T-cell (primary cell): ENCODE data around the gene CTRL. TPM values are rescaled to one million over a fixed set of nuclear protein-coding genes. Genes with fewer than 3 reads are reported as not detected.
A peak's percentile ranks its signal among the peaks of the same experiment; 100 is the strongest.

Source experiments
- ATAC-seq, 4 experiments: fragments of 200-7000 bp in 3 of 4; fragments of 150-1000 bp in 1 of 4; cut with Tn5 transposase; replicated peaks in 1 of 4; 1 replicate in 3 of 4; 2 replicates in 1 of 4; pipeline ENCODE4 v1.10.0; 2021; ENCODE audit warnings: moderate library complexity in 3 of 4, mild to moderate bottlenecking in 2 of 4, moderate number of reproducible peaks in 1 of 4
- CTCF ChIA-PET, 2 donors: fragments of 300-600 bp; sonication (Branson Sonifier 250); formaldehyde crosslinking; loops; one replicate each; lab custom pipeline; 2022; ENCODE audit warnings: antibody characterized with exemption in 2 of 2; lab: Charles Lee
- POLR2A ChIA-PET, 2 donors: fragments of 300-600 bp; sonication (Branson Sonifier 250); formaldehyde crosslinking; loops; one replicate each; lab custom pipeline; 2022; ENCODE audit warnings: antibody characterized with exemption in 2 of 2; lab: Charles Lee
- DNase-seq, 35 experiments: peaks; one replicate each; pipeline versions ENCODE4 v3.0.0 to v3.0.0-alpha.2; 2013 to 2023
- H3K27ac ChIP-seq: one replicate; pipeline ENCODE4 v1.5.1; 2013; ENCODE audit warnings: low read length
- H3K27me3 ChIP-seq, 2 experiments: replicated peaks in 1 of 2; 1 replicate in 1 of 2; 2 replicates in 1 of 2; pipeline versions ENCODE4 v1.6.1 to v1.7.0; 2013; ENCODE audit warnings: low read length in 1 of 2, mixed read lengths in 1 of 2; ENCODE audit not compliant: control insufficient read depth in 2 of 2, insufficient read depth in 2 of 2; ENCODE audit errors: extremely low read depth in 1 of 2
- H3K36me3 ChIP-seq, 2 donors: 1 replicate in 1 of 2; 2 replicates in 1 of 2; pipeline versions ENCODE4 v1.6.1 to v1.7.0; 2013; ENCODE audit warnings: low read length in 1 of 2; ENCODE audit not compliant: control insufficient read depth in 2 of 2, insufficient read depth in 1 of 2; ENCODE audit errors: extremely low read depth in 1 of 2
- H3K4me1 ChIP-seq, 2 experiments: 1 replicate in 1 of 2; 2 replicates in 1 of 2; pipeline versions ENCODE4 v1.6.1 to v1.7.0; 2013; ENCODE audit warnings: low read length in 2 of 2, mixed read lengths in 1 of 2; ENCODE audit not compliant: insufficient read depth in 2 of 2, control insufficient read depth in 1 of 2; ENCODE audit errors: extremely low read depth in 1 of 2
- H3K4me3 ChIP-seq, 2 donors: 1 replicate in 1 of 2; 2 replicates in 1 of 2; pipeline versions ENCODE4 v1.5.1 to v1.7.0; 2013; ENCODE audit warnings: mild to moderate bottlenecking in 2 of 2, low read length in 1 of 2, moderate library complexity in 1 of 2; ENCODE audit not compliant: control insufficient read depth in 1 of 2; ENCODE audit errors: extremely low read depth in 1 of 2
- H3K9me3 ChIP-seq: 2 replicates; pipeline ENCODE4 v1.7.0; 2013
- H3K27ac Mint-ChIP-seq, 2 donors: one replicate each; pipeline ENCODE4 v1.8.0; 2020 to 2021; ENCODE audit warnings: mild to moderate bottlenecking in 2 of 2, mixed read lengths in 2 of 2
- H3K27me3 Mint-ChIP-seq, 2 donors: one replicate each; pipeline ENCODE4 v1.8.0; 2021 to 2022; ENCODE audit warnings: mixed read lengths in 2 of 2
- H3K36me3 Mint-ChIP-seq: one replicate; pipeline ENCODE4 v1.8.0; 2021; ENCODE audit warnings: mixed read lengths
- H3K4me1 Mint-ChIP-seq, 3 donors: one replicate each; pipeline ENCODE4 v1.8.0; 2020 to 2022; ENCODE audit warnings: mixed read lengths in 3 of 3, mild to moderate bottlenecking in 1 of 3
- H3K4me3 Mint-ChIP-seq, 3 donors: one replicate each; pipeline ENCODE4 v1.8.0; 2020 to 2022; ENCODE audit warnings: mild to moderate bottlenecking in 3 of 3, mixed read lengths in 3 of 3, moderate library complexity in 3 of 3
- H3K9me3 Mint-ChIP-seq, 3 donors: one replicate each; pipeline ENCODE4 v1.8.0; 2020 to 2022; ENCODE audit warnings: mixed read lengths in 3 of 3
- WGBS: methylation state at CpG from one replicate; pipeline ENCODE4 v1.1.5; 2013; ENCODE audit warnings: missing lambda C conversion rate; ENCODE audit not compliant: insufficient coverage; 5-methylcytosine and 5-hydroxymethylcytosine counted together
- total RNA-seq, 35 experiments: library from RNA in 6 of 35; stranded (reverse) in 6 of 35; fragments of 120-200 nt in 1 of 35; gene quantifications; one replicate each; pipeline versions ENCODE4 v1.2.1 to v1.2.4 and lab custom pipeline; 2013 to 2026

Gene CTRL
- total RNA-seq, 5 donors from 2014 or later (not counting 1 experiment from before 2014, with no cell fraction given) = 9.4 to 14.2 (median 13.2) TPM

DNA sequence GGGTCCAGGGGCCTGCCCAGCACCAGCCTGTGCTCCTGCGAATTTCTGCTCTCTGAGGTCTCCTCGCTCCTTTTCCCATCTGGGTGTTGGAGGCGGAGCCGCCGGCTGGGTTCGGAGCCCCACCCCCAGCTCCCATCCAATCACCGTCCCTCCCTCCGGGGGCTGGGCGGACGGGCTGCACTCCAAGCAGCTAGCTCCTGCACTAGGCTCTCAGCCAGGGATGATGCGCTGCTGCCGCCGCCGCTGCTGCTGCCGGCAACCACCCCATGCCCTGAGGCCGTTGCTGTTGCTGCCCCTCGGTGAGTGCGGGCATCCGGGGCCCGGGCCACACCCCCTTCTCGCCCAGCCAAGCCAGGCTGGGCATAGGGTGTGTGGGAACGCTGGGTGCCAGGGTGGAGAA lies 47.0 kb downstream of the CTRL start, which contains the start of gene NRN1L:
NRN1L (plus strand) TSS at position 202 of the 400 bp plus-strand sequence; CDS start at position 221, 19 bp downstream.
- 96% methylated on average over 15 of the region's 22 CpGs for WGBS
- H3K36me3 Mint-ChIP-seq = peaks cover 31% of the 10 kb centered on the region
- H3K9me3 Mint-ChIP-seq = no peaks in the 10 kb centered on the region
- H3K4me3 Mint-ChIP-seq = no peak within 1 kb of the TSS
- Histone ChIP-seq H3K27ac (no peak within 1 kb of the TSS), H3K36me3 (peaks cover 21 to 61% of the 10 kb centered on the region in 2 donors), H3K9me3 (no peaks in the 10 kb centered on the region), H3K4me1 (no peaks in the 10 kb centered on the region), H3K4me3 (no peak within 1 kb of the TSS), H3K27me3 (no peaks in the 10 kb centered on the region)
- no peak within 1 kb of the TSS for H3K27ac Mint-ChIP-seq
- no peaks in the 10 kb centered on the region for H3K27me3 Mint-ChIP-seq
- ChIA-PET CTCF (interaction anchor here in 1 of 2 donors (1.8 kb wide), 1 partner anchor 156 kb away, joined by 8 read pairs; no protein-coding TSS in a partner anchor), POLR2A (no interaction called here)
- H3K4me1 Mint-ChIP-seq = peaks cover 0 to 7% (median 0%) of the 10 kb centered on the region in 3 donors
- DNase-seq = no peak
- ATAC-seq = no peak

DNA sequence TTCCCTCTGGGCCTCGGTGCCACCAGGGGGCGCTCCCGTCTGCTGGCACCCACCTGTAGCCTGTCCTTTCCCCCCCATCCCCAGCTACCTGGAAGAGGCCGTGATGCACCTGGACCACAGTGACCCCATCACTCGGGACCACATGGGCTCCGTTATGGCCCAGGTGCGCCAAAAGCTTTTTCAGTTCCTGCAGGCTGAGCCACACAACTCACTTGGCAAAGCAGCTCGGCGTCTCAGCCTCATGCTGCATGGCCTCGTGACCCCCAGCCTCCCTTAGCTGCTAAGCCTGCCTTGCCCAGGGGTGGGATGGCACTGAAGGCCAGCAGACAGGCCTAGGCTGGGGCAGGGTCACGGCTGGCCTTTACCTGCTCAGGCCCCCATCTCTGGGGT lies 47.8 kb downstream of the CTRL start:
- H3K4me1 ChIP-seq = no peaks in the 10 kb centered on the region
- DNase-seq (peak; percentile 20 to 82 (median 64)), ATAC-seq (peak; percentile 80 to 89 (median 82))
- no peaks in the 10 kb centered on the region for H3K27me3 Mint-ChIP-seq
- POLR2A ChIA-PET = no interaction called here
- WGBS = 64% methylated on average over 11 of the region's 11 CpGs
- H3K36me3 ChIP-seq = peaks cover 29 to 69% of the 10 kb centered on the region in 2 donors
- H3K9me3 ChIP-seq = no peaks in the 10 kb centered on the region
- H3K27ac ChIP-seq = no peak overlapping the region
- no peak overlapping the region for H3K27ac Mint-ChIP-seq
- no peaks in the 10 kb centered on the region for H3K27me3 ChIP-seq
- H3K36me3 Mint-ChIP-seq = peaks cover 39% of the 10 kb centered on the region
- CTCF ChIA-PET = interaction anchor here (0.6 to 1.8 kb wide), 7 partner anchors 10 to 346 kb away, joined by 3 to 8 read pairs (median 3); partner anchors contain the start of genes CTRL (in 1 of the 2) and EDC4 (in 1 of the 2)
- no peaks in the 10 kb centered on the region for H3K9me3 Mint-ChIP-seq
- peaks cover 0 to 7% (median 0%) of the 10 kb centered on the region in 3 donors for H3K4me1 Mint-ChIP-seq
- no peak overlapping the region for H3K4me3 Mint-ChIP-seq
- no peak overlapping the region for H3K4me3 ChIP-seq

DNA sequence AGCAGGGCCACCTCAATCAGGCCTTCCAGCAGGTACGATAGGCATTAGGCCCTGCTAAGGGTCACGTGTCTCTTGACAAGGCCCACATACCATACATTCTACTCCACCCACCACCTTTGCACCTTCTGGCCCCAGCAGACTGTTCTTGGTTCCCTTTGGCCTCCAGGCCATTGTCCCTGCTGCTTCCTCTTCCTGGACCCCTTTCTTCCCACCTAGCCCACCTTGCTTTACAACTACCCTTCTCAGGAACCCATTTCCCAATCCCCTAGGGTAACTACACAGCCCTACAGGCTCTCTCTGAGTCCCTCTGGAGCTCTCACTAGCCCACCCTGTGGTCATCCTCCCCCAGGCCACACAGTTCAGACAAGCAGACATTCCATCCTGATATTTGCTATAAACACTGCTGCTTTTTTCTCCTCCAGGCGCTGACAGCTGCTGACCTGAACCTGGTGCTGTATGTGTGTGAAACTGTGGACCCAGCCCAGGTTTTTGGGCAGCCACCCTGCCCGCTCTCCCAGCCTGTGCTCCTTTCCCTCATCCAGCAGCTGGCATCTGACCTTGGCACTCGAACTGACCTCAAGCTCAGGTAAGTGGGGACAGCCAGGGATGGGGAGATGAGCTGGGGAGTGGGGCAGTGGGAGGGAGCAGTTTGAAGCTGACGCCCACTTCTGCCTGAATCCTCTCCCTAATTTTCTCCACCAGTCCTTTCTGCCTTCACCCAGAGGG lies 48.4 kb downstream of the CTRL start:
- POLR2A ChIA-PET = no interaction called here
- Mint-ChIP-seq H3K27me3 (no peaks in the 10 kb centered on the region), H3K4me3 (no peak overlapping the region), H3K9me3 (no peaks in the 10 kb centered on the region), H3K36me3 (peaks cover 43% of the 10 kb centered on the region), H3K4me1 (peaks cover 0 to 7% (median 0%) of the 10 kb centered on the region in 3 donors), H3K27ac (no peak overlapping the region)
- H3K9me3 ChIP-seq = no peaks in the 10 kb centered on the region
- H3K36me3 ChIP-seq = peaks cover 35 to 75% of the 10 kb centered on the region in 2 donors
- DNase-seq = no peak
- no peaks in the 10 kb centered on the region for H3K4me1 ChIP-seq
- CTCF ChIA-PET = interaction anchor here (0.6 to 1.8 kb wide), 9 partner anchors 10 to 1013 kb away, joined by 3 to 8 read pairs (median 3); partner anchors contain the start of genes CTRL (in 1 of the 2) and EDC4 (in 1 of the 2)
- H3K27ac ChIP-seq = no peak overlapping the region
- peak in 3 of 4 experiments; percentile 20 to 23 (median 22) for ATAC-seq
- whole genome bisulfite sequencing = 100% methylated on average over 3 of the region's 6 CpGs
- H3K4me3 ChIP-seq = no peak overlapping the region
- no peaks in the 10 kb centered on the region for H3K27me3 ChIP-seq

DNA sequence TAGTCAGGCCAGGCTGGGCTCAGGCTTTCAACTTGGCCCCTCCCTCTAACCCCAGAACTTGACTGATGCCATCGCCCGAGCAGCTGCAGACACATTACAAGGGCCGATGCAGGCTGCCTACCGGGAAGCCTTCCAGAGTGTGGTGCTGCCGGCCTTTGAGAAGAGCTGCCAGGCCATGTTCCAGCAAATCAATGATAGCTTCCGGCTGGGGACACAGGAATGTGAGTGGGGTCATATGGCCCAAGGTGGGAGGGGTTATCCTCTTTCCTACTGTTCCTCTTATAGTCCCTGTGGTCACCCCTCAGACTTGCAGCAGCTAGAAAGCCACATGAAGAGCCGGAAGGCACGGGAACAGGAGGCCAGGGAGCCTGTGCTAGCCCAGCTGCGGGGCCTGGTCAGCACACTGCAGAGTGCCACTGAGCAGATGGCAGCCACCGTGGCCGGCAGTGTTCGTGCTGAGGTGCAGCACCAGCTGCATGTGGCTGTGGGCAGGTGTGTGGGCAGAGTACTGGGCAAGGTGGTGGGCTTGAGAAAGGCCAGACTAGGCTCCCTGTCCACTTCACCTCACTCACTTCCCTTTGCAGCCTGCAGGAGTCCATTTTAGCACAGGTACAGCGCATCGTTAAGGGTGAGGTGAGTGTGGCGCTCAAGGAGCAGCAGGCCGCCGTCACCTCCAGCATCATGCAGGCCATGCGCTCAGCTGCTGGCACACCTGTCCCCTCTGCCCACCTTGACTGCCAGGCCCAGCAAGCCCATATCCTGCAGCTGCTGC lies 49.1 kb downstream of the CTRL start:
- Histone ChIP-seq H3K27me3 (no peaks in the 10 kb centered on the region), H3K27ac (no peak overlapping the region), H3K4me3 (no peak overlapping the region), H3K9me3 (no peaks in the 10 kb centered on the region), H3K4me1 (no peaks in the 10 kb centered on the region), H3K36me3 (peaks cover 40 to 82% of the 10 kb centered on the region in 2 donors)
- Mint-ChIP-seq H3K27ac (no peak overlapping the region), H3K36me3 (peaks cover 49% of the 10 kb centered on the region), H3K9me3 (no peaks in the 10 kb centered on the region), H3K4me1 (peaks cover 0 to 7% (median 0%) of the 10 kb centered on the region in 3 donors), H3K27me3 (no peaks in the 10 kb centered on the region), H3K4me3 (no peak overlapping the region)
- ChIA-PET POLR2A (no interaction called here), CTCF (interaction anchor here (0.8 to 1.8 kb wide), 5 partner anchors 9 to 1014 kb away, joined by 3 to 8 read pairs (median 3); partner anchors contain the start of gene EDC4 (in 1 of the 2))
- no peak for DNase-seq
- 91% methylated on average over 13 of the region's 18 CpGs for WGBS
- ATAC-seq = no peak

DNA sequence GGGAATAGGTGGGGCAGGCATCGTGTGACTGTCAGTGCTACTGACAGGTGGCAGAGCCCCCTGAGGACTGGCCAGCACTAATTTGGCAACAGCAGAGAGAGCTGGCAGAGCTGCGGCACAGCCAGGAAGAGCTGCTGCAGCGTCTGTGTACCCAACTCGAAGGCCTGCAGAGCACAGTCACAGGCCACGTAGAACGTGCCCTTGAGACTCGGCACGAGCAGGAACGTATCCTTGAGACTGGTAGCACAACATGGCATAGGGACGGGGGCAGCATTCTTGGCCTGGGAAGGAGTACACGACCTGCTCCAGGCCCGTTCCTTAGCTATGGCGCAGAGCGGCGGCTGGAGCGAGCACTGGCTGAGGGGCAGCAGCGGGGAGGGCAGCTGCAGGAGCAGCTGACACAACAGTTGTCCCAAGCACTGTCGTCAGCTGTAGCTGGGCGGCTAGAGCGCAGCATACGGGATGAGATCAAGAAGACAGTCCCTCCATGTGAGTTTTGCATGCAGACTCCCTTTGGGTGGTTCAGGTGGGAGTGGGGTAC lies 50.0 kb downstream of the CTRL start:
- peak overlapping the region in 1 of 2 donors; percentile 64 for H3K27ac Mint-ChIP-seq
- Histone ChIP-seq H3K4me1 (peaks cover 0 to under 1% of the 10 kb centered on the region in 2 experiments), H3K27me3 (no peaks in the 10 kb centered on the region), H3K27ac (no peak overlapping the region), H3K4me3 (no peak overlapping the region), H3K9me3 (no peaks in the 10 kb centered on the region), H3K36me3 (peaks cover 47 to 91% of the 10 kb centered on the region in 2 donors)
- no peaks in the 10 kb centered on the region for H3K27me3 Mint-ChIP-seq
- peaks cover 0 to 7% (median 0%) of the 10 kb centered on the region in 3 donors for H3K4me1 Mint-ChIP-seq
- H3K36me3 Mint-ChIP-seq = peaks cover 57% of the 10 kb centered on the region
- no peaks in the 10 kb centered on the region for H3K9me3 Mint-ChIP-seq
- no peak for ATAC-seq
- DNase-seq = no peak
- WGBS = 96% methylated on average over 16 of the region's 21 CpGs
- CTCF ChIA-PET = interaction anchor here in 1 of 2 donors (0.6 to 1.1 kb wide), 2 partner anchors 159 to 473 kb away, joined by 3 read pairs; no protein-coding TSS in a partner anchor
- POLR2A ChIA-PET = no interaction called here
- H3K4me3 Mint-ChIP-seq = no peak overlapping the region

DNA sequence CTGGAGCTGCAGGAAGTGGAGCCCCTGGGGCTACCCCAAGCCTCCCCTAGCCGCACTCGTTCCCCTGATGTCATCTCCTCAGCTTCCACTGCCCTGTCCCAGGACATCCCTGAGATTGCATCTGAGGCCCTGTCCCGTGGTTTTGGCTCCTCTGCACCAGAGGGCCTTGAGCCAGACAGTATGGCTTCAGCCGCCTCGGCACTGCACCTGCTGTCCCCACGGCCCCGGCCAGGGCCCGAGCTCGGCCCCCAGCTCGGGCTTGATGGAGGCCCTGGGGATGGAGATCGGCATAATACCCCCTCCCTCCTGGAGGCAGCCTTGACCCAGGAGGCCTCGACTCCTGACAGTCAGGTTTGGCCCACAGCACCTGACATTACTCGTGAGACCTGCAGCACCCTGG lies 51.1 kb downstream of the CTRL start:
- Mint-ChIP-seq H3K36me3 (peaks cover 58% of the 10 kb centered on the region), H3K27me3 (no peaks in the 10 kb centered on the region), H3K9me3 (no peaks in the 10 kb centered on the region), H3K27ac (no peak overlapping the region), H3K4me3 (no peak overlapping the region), H3K4me1 (peaks cover 8 to 14% (median 10%) of the 10 kb centered on the region in 3 donors)
- ATAC-seq (no peak), DNase-seq (no peak)
- H3K4me1 ChIP-seq = peaks cover 0 to 12% of the 10 kb centered on the region in 2 experiments
- CTCF ChIA-PET = no interaction called here
- POLR2A ChIA-PET = no interaction called here
- H3K27ac ChIP-seq = no peak overlapping the region
- H3K4me3 ChIP-seq = no peak overlapping the region
- H3K27me3 ChIP-seq = no peaks in the 10 kb centered on the region
- peaks cover 48 to 99% of the 10 kb centered on the region in 2 donors for H3K36me3 ChIP-seq
- H3K9me3 ChIP-seq = no peaks in the 10 kb centered on the region
- WGBS = 100% methylated on average over 3 of the region's 13 CpGs
